ENCODE data around the gene PGD.

Gene PGD

DNA sequence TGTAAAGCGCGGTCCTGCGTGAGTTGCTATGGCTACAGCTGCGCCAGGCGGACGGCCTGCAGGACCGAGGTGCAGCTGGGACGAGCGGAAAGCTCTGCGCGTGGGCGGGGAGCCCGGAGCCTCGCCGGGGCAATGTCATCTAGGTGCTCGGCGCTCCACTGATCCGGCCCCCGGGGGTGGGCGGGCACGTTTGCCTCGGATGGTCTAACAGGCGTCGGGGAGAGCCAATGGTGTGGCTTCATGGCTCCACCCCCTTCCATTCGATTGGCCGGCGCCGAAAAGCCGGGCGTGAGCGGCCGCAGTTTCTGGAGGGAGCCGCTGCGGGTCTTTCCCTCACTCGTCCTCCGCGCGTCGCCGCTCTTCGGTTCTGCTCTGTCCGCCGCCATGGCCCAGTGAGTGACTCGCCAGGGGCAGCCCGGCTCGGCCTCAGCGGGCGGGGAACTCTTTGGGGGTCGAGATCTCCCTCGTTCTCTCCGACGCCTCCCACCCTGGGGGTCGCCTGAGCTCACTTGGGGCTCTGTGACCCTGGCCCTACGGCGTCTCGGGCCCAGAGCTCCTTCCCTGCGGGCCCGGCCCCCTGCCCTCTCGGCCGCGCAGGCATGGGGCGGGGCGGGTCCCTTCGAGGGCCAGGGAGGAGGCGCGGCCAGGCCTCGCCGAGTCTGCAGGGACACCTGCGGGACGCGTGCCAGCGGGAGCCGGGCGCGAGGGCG is at the start of gene PGD:
Gene PGD, plus strand, starts transcription at position 331 of the 710 bp plus-strand sequence. Its CDS starts 54 bp downstream, at position 385.
- Histone ChIP-seq H3K4me3 (IDR thresholded peaks at IDR 0.05; ENCODE audit: insufficient read depth, low read depth, low read length) (peak within 1 kb of the TSS; percentile 96), H3K4me1 (ENCODE audit: low read depth, poor library complexity, severe bottlenecking) (peaks cover 24% of the 10 kb centered on the region), H3K27ac (peak within 1 kb of the TSS; percentile 85), H3K36me3 (ENCODE audit: insufficient read depth) (peaks cover 11% of the 10 kb centered on the region; the same call in 1 of the 2 replicates), H2AFZ (ENCODE audit: low read depth) (peak within 1 kb of the TSS; percentile 95), H3K79me2 (ENCODE audit: insufficient read depth, low read depth) (peaks cover 31% of the 10 kb centered on the region), H4K20me1 (ENCODE audit: insufficient read depth) (no peaks in the 10 kb centered on the region), H3K9ac (peak within 1 kb of the TSS; percentile 82), H3K27me3 (ENCODE audit: insufficient read depth, low read depth) (no peaks in the 10 kb centered on the region), H3K4me2 (peak within 1 kb of the TSS; percentile 94)
- TF ChIP-seq, protein P1, sequence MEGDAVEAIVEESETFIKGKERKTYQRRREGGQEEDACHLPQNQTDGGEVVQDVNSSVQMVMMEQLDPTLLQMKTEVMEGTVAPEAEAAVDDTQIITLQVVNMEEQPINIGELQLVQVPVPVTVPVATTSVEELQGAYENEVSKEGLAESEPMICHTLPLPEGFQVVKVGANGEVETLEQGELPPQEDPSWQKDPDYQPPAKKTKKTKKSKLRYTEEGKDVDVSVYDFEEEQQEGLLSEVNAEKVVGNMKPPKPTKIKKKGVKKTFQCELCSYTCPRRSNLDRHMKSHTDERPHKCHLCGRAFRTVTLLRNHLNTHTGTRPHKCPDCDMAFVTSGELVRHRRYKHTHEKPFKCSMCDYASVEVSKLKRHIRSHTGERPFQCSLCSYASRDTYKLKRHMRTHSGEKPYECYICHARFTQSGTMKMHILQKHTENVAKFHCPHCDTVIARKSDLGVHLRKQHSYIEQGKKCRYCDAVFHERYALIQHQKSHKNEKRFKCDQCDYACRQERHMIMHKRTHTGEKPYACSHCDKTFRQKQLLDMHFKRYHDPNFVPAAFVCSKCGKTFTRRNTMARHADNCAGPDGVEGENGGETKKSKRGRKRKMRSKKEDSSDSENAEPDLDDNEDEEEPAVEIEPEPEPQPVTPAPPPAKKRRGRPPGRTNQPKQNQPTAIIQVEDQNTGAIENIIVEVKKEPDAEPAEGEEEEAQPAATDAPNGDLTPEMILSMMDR (conservative IDR thresholded peaks at IDR 0.05; ENCODE audit: low read depth, low read length): no peak

DNA sequence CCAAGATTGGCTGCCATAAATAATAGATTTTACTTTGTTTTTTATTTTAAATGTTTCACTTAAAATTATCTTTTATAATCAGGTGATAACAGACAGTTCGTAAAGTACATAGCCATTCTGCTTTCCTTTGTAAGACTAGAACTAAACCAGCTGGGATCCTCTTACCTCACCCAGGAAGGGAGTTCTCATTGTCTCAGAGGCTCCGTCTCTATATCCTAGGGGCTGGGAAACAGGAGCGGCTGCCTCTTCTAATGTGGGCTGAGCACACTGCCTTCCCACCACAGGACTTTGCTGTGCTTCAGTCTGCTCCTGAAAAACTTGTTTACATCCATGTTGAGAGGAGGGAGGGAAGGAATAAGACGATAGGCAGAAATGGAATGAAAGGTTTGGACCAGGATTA is 45.6 kb upstream of the PGD start:
- Histone ChIP-seq H3K79me2 (ENCODE audit: insufficient read depth, low read depth) (no peaks in the 10 kb centered on the region), H3K4me3 (IDR thresholded peaks at IDR 0.05; ENCODE audit: insufficient read depth, low read depth, low read length) (no peak overlapping the region), H2AFZ (ENCODE audit: low read depth) (no peak overlapping the region), H3K4me2 (no peak overlapping the region), H3K9ac (no peak overlapping the region), H4K20me1 (ENCODE audit: insufficient read depth) (no peaks in the 10 kb centered on the region), H3K4me1 (ENCODE audit: low read depth, poor library complexity, severe bottlenecking) (no peaks in the 10 kb centered on the region), H3K36me3 (ENCODE audit: insufficient read depth) (no peaks in the 10 kb centered on the region), H3K27ac (no peak overlapping the region), H3K27me3 (ENCODE audit: insufficient read depth, low read depth) (no peaks in the 10 kb centered on the region)
- TF ChIP-seq, protein P1 (conservative IDR thresholded peaks at IDR 0.05; ENCODE audit: low read depth, low read length): no peak

DNA sequence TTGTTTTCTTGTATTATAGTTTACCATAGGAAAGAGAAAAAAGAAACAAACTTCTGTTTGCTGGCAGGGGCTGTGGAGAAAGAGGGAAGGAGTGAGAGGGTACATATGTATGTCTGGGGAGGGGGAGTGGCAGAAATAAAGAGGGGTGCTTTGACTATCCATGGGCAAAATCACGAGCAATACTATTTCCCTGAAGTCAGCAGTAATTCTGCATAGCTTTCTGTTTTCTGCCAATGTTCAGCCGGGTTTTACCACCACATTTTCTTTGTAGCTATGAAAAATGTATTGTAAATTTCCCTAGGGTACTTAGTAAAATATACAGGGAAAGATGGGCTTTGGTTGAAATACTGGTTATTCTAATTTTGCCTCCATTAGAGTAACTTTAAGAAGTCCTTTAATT is 45.2 kb upstream of the PGD start:
- H3K4me1 ChIP-seq (ENCODE audit: low read depth, poor library complexity, severe bottlenecking): no peaks in the 10 kb centered on the region
- H4K20me1 ChIP-seq (ENCODE audit: insufficient read depth): no peaks in the 10 kb centered on the region
- H3K9ac ChIP-seq: no peak overlapping the region
- no peaks in the 10 kb centered on the region for H3K79me2 ChIP-seq (ENCODE audit: insufficient read depth, low read depth)
- H3K36me3 ChIP-seq (ENCODE audit: insufficient read depth): no peaks in the 10 kb centered on the region
- TF ChIP-seq, protein P1 (conservative IDR thresholded peaks at IDR 0.05; ENCODE audit: low read depth, low read length): no peak
- no peaks in the 10 kb centered on the region for H3K27me3 ChIP-seq (ENCODE audit: insufficient read depth, low read depth)
- H3K4me2 ChIP-seq: no peak overlapping the region
- H3K4me3 ChIP-seq (IDR thresholded peaks at IDR 0.05; ENCODE audit: insufficient read depth, low read depth, low read length): no peak overlapping the region
- no peak overlapping the region for H3K27ac ChIP-seq
- no peak overlapping the region for H2AFZ ChIP-seq (ENCODE audit: low read depth)

DNA sequence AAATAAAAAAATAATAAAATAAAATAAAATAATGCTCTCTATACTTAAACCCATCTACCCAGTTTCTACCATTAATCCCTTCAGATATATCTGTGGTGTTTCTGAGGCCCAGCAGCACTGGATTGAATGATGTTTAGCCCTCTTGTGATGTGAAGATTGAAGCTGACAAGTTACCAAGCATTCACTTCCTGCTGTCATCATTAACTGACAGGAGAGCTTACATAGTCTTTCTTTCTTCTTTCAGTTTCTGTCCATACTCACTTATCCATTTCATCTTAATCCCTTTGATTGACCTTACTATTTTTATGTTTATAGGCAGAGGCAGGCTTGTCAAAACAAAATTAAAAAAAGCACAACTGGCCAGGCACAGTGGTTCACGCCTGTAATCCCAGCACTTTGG is 38.8 kb upstream of the PGD start:
- H3K36me3 ChIP-seq (ENCODE audit: insufficient read depth): no peaks in the 10 kb centered on the region

More for the DNA sequence above, 38.8 kb upstream of the PGD start:
- Histone ChIP-seq H4K20me1 (ENCODE audit: insufficient read depth) (no peaks in the 10 kb centered on the region), H2AFZ (ENCODE audit: low read depth) (no peak overlapping the region), H3K79me2 (ENCODE audit: insufficient read depth, low read depth) (no peaks in the 10 kb centered on the region), H3K9ac (no peak overlapping the region), H3K4me1 (ENCODE audit: low read depth, poor library complexity, severe bottlenecking) (peaks cover 9% of the 10 kb centered on the region), H3K27me3 (ENCODE audit: insufficient read depth, low read depth) (no peaks in the 10 kb centered on the region), H3K4me3 (IDR thresholded peaks at IDR 0.05; ENCODE audit: insufficient read depth, low read depth, low read length) (no peak overlapping the region), H3K4me2 (no peak overlapping the region), H3K27ac (no peak overlapping the region)
- TF ChIP-seq, protein P1 (conservative IDR thresholded peaks at IDR 0.05; ENCODE audit: low read depth, low read length): no peak
